DOHH2 (cell line): ENCODE measurements around the gene PHC2.

Source experiments
- H3F3A ChIP-seq: fragments of 200-600 bp; sonication (generic), shearing (Covaris generic); 2 replicates; pipeline ENCODE4 v1.6.0; 2016; ENCODE audit warnings: antibody characterized with exemption, mild to moderate bottlenecking; ENCODE audit not compliant: control insufficient read depth, insufficient read depth
- H3K27ac ChIP-seq: fragments of 200-600 bp; sonication (generic); 2 replicates; pipeline ENCODE4 v1.5.1; 2014; ENCODE audit warnings: low read depth, mild to moderate bottlenecking, low read length, moderate library complexity
- H3K27me3 ChIP-seq: fragments of 200-600 bp; sonication (generic); 2 replicates; pipeline ENCODE4 v1.6.1; 2014; ENCODE audit warnings: mild to moderate bottlenecking, low read length, mixed read lengths; ENCODE audit not compliant: control insufficient read depth
- H3K36me3 ChIP-seq: fragments of 200-600 bp; sonication (generic); 2 replicates; pipeline ENCODE4 v1.6.1; 2014; ENCODE audit warnings: mild to moderate bottlenecking, low read length, moderate library complexity, mixed read lengths; ENCODE audit not compliant: control insufficient read depth
- H3K4me1 ChIP-seq: fragments of 200-600 bp; sonication (generic); 2 replicates; pipeline ENCODE4 v1.6.1; 2014; ENCODE audit warnings: mild to moderate bottlenecking, low read length, mixed read lengths; ENCODE audit not compliant: control insufficient read depth
- H3K4me2 ChIP-seq: fragments of 200-600 bp; sonication (generic); 2 replicates; pipeline ENCODE4 v1.6.0; 2014; ENCODE audit warnings: mild to moderate bottlenecking, low read length, moderate library complexity
- H3K4me3 ChIP-seq: fragments of 200-600 bp; sonication (generic); 2 replicates; pipeline ENCODE4 v1.5.1; 2014; ENCODE audit warnings: mild to moderate bottlenecking, low read length, mixed read lengths
- H3K79me2 ChIP-seq: fragments of 200-600 bp; sonication (generic); 2 replicates; pipeline ENCODE4 v1.6.1; 2014; ENCODE audit warnings: mild to moderate bottlenecking, low read length, mixed read lengths; ENCODE audit not compliant: control insufficient read depth
- H3K9me2 ChIP-seq: fragments of 200-600 bp; sonication (generic); replicated peaks from 2 replicates; pipeline ENCODE4 v1.6.1; 2014; ENCODE audit warnings: mild to moderate bottlenecking, low read length, mixed read lengths; ENCODE audit not compliant: control insufficient read depth
- H3K9me3 ChIP-seq: fragments of 200-600 bp; sonication (generic); 2 replicates; pipeline ENCODE4 v1.6.1; 2014; ENCODE audit warnings: antibody characterized with exemption, low read length, mixed read lengths; ENCODE audit not compliant: control insufficient read depth, insufficient read depth
- H4K20me1 ChIP-seq: fragments of 200-600 bp; sonication (generic); 2 replicates; pipeline ENCODE4 v1.6.0; 2014; ENCODE audit warnings: low read depth, mild to moderate bottlenecking, antibody characterized with exemption, low read length, moderate library complexity; ENCODE audit not compliant: control insufficient read depth, insufficient read depth
- EZH2phosphoT487 ChIP-seq: fragments of 200-600 bp; sonication (generic); IDR thresholded peaks from 2 replicates; pipeline ENCODE4 v1.6.1; 2017; ENCODE audit warnings: borderline replicate concordance, mild to moderate bottlenecking, antibody characterized with exemption, low read length, moderate library complexity, mixed read lengths
- TF ChIP-seq, protein P1 (sequence below): fragments of 200-600 bp; sonication (generic); IDR thresholded peaks from one replicate; pipeline ENCODE4 v1.5.1; 2014; ENCODE audit warnings: antibody characterized with exemption, mild to moderate bottlenecking, low read depth, low read length; ENCODE audit not compliant: poor library complexity, severe bottlenecking

PHC2 gene

GRCh38 chr1:33378976-33379375, 51.9 kb downstream of the PHC2 start:
- no peak overlapping the region for H3K4me2 ChIP-seq
- TF ChIP-seq, protein P1, sequence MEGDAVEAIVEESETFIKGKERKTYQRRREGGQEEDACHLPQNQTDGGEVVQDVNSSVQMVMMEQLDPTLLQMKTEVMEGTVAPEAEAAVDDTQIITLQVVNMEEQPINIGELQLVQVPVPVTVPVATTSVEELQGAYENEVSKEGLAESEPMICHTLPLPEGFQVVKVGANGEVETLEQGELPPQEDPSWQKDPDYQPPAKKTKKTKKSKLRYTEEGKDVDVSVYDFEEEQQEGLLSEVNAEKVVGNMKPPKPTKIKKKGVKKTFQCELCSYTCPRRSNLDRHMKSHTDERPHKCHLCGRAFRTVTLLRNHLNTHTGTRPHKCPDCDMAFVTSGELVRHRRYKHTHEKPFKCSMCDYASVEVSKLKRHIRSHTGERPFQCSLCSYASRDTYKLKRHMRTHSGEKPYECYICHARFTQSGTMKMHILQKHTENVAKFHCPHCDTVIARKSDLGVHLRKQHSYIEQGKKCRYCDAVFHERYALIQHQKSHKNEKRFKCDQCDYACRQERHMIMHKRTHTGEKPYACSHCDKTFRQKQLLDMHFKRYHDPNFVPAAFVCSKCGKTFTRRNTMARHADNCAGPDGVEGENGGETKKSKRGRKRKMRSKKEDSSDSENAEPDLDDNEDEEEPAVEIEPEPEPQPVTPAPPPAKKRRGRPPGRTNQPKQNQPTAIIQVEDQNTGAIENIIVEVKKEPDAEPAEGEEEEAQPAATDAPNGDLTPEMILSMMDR: no peak
- no peak for TF ChIP-seq EZH2phosphoT487
- no peaks in the 10 kb centered on the region for H3K9me2 ChIP-seq
- H3K79me2 ChIP-seq: no peaks in the 10 kb centered on the region
- no peaks in the 10 kb centered on the region for H3K36me3 ChIP-seq
- peaks cover 18% of the 10 kb centered on the region for H3K27me3 ChIP-seq
- H3K4me1 ChIP-seq: peaks cover 7% of the 10 kb centered on the region
- H3K4me3 ChIP-seq: no peak overlapping the region
- H4K20me1 ChIP-seq: no peaks in the 10 kb centered on the region
- H3K27ac ChIP-seq: no peak overlapping the region
- no peaks in the 10 kb centered on the region for H3K9me3 ChIP-seq
- no peaks in the 10 kb centered on the region for H3F3A ChIP-seq

DNA sequence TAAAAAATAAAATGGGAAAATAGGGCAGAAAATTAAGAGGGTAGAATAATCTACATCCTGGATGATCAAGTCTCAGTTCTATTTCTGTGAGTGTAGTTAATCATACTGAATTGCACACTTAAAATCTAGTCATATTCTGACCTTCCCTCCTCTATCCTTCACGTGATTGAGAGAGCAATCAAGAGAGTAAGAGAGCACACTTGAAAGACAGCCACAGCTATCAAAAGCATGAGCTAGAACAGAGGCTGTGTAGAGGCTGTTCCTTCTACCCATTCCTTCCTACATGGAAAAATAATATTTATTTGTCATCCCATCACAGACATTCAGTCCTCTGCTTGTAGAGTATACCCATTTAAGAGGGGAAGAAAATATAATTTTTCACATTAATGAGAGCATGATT, 52.4 kb downstream of the PHC2 start:
- Histone ChIP-seq H3F3A (no peaks in the 10 kb centered on the region), H3K27ac (no peak overlapping the region), H3K4me1 (peaks cover 7% of the 10 kb centered on the region), H3K9me2 (no peaks in the 10 kb centered on the region), H3K4me2 (no peak overlapping the region), H3K79me2 (no peaks in the 10 kb centered on the region), H3K9me3 (no peaks in the 10 kb centered on the region), H3K27me3 (peaks cover 18% of the 10 kb centered on the region), H3K36me3 (no peaks in the 10 kb centered on the region), H4K20me1 (no peaks in the 10 kb centered on the region), H3K4me3 (no peak overlapping the region)
- TF ChIP-seq, protein P1: no peak
- TF ChIP-seq EZH2phosphoT487: no peak

- Histone ChIP-seq H3K79me2 (no peaks in the 10 kb centered on the region), H3K27ac (no peak overlapping the region), H3K4me2 (no peak overlapping the region), H3K36me3 (no peaks in the 10 kb centered on the region), H3K9me2 (no peaks in the 10 kb centered on the region), H3K9me3 (no peaks in the 10 kb centered on the region), H3F3A (no peaks in the 10 kb centered on the region), H4K20me1 (no peaks in the 10 kb centered on the region), H3K4me3 (no peak overlapping the region), H3K27me3 (peaks cover 18% of the 10 kb centered on the region), H3K4me1 (peaks cover 7% of the 10 kb centered on the region)
- no peak for TF ChIP-seq EZH2phosphoT487
- TF ChIP-seq, protein P1: no peak
Observed at GRCh38 chr1:33377756-33378155, 53.1 kb downstream of the PHC2 start.

DNA sequence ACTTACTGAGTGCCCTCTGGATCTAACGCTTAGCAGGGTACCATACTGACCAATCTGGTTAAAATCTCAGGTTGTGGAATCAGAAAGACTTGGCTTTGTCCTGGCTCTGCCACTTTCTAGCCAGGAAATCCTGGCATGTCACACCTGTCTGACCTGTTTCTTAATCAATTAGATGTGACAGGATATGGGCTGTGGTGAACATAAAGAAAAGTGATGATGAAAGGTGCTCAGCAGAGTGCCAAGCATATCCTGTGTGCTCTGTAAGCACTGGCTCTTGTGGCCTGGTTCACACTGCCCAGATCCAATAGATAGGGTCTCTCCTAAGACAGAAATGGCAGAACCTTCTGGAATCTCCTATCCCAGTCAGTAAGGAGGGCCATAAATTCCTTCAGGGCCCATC, 53.9 kb downstream of the PHC2 start:
- H3K9me3 ChIP-seq: no peaks in the 10 kb centered on the region
- H3F3A ChIP-seq: no peaks in the 10 kb centered on the region
- H3K27me3 ChIP-seq: peaks cover 18% of the 10 kb centered on the region
- no peaks in the 10 kb centered on the region for H3K36me3 ChIP-seq
- H3K9me2 ChIP-seq: no peaks in the 10 kb centered on the region
- no peak overlapping the region for H3K4me3 ChIP-seq
- no peak overlapping the region for H3K4me2 ChIP-seq
- no peaks in the 10 kb centered on the region for H3K79me2 ChIP-seq
- H3K4me1 ChIP-seq: peaks cover 3% of the 10 kb centered on the region
- TF ChIP-seq, protein P1: no peak
- TF ChIP-seq EZH2phosphoT487: no peak
- H4K20me1 ChIP-seq: no peaks in the 10 kb centered on the region
- H3K27ac ChIP-seq: no peak overlapping the region
